Measurements from ENCODE around the gene PLXNA2.

DNA sequence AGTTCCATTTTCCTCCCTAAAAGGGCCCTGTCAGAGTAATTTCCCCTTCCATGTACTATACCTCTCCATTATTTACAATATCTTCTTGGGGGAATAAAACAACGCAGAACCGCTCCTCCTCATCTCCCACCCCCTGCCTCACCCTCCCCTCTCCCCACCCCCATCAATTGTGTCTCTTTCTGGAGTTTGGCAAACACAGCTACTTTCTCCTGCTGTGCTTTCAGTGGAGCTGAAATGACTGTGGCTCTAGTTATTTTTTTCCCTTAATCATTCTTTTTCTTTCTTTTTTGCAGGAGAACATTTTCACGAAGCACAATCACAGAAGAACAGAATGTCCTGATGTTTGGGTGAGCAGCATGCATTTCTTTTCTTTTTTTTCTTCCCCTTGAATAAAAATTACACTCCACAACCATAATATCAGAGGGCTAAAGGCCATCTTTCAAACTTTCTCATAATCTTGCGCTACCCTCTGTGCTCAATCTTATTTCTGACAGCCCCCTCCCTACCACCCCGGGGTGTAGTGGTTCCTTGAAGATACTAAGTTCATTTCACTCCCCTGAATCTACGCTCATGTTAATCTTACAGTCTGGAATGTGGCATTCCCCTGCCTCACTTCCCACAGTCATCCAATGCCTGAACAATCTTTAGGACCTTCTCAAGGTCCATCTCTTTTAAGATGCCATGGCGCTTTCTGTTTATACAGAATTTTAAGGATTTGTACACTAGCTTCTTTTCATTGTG lies 8.8 kb upstream of the PLXNA2 start:
- TF ChIP-seq POLR2AphosphoS5 (IDR thresholded peaks at IDR 0.05; ENCODE audit: low read depth, low read length) (no peak), SIN3A (conservative IDR thresholded peaks at IDR 0.05 in 1 of 2, IDR thresholded peaks at IDR 0.05 in 1 of 2; ENCODE audit: low read depth in 1 of 2, low read length in 2 of 2) (no peak), SP1 (IDR thresholded peaks at IDR 0.05; ENCODE audit: low read depth, low read length) (no peak), POLR2A (IDR thresholded peaks at IDR 0.05; ENCODE audit: control extremely low read depth in 1 of 2, low read depth in 2 of 2, low read length in 2 of 2) (no peak), HDAC6 (IDR thresholded peaks at IDR 0.05; ENCODE audit: low read depth, low read length) (no peak), JUN (IDR thresholded peaks at IDR 0.05; ENCODE audit: low read depth, low read length) (no peak), YY1 (IDR thresholded peaks at IDR 0.05; ENCODE audit: low read depth, low read length) (no peak)
- TF ChIP-seq, protein P1, sequence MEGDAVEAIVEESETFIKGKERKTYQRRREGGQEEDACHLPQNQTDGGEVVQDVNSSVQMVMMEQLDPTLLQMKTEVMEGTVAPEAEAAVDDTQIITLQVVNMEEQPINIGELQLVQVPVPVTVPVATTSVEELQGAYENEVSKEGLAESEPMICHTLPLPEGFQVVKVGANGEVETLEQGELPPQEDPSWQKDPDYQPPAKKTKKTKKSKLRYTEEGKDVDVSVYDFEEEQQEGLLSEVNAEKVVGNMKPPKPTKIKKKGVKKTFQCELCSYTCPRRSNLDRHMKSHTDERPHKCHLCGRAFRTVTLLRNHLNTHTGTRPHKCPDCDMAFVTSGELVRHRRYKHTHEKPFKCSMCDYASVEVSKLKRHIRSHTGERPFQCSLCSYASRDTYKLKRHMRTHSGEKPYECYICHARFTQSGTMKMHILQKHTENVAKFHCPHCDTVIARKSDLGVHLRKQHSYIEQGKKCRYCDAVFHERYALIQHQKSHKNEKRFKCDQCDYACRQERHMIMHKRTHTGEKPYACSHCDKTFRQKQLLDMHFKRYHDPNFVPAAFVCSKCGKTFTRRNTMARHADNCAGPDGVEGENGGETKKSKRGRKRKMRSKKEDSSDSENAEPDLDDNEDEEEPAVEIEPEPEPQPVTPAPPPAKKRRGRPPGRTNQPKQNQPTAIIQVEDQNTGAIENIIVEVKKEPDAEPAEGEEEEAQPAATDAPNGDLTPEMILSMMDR (IDR thresholded peaks at IDR 0.05; ENCODE audit: control extremely low read depth in 1 of 3, insufficient read depth in 1 of 3, low read depth in 1 of 3, low read length in 3 of 3): no peak
- TF ChIP-seq, protein P2, sequence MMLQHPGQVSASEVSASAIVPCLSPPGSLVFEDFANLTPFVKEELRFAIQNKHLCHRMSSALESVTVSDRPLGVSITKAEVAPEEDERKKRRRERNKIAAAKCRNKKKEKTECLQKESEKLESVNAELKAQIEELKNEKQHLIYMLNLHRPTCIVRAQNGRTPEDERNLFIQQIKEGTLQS (IDR thresholded peaks at IDR 0.05; ENCODE audit: insufficient read depth, low read depth, low read length): no peak
